ENCODE results near the gene L3HYPDH. TPM values are rescaled to one million over a fixed set of nuclear protein-coding genes. Genes with fewer than 3 reads are reported as not detected.

L3HYPDH gene
- total and polyA plus RNA-seq, 2 of the 13 experiments (the other 11 are each of a cell fraction or from before 2014, with no cell fraction given): 30.5 to 36.6 TPM

- no peak overlapping the region for H3K4me2 ChIP-seq (ENCODE audit: low read depth, low read length)
- WGBS (ENCODE audit: low lambda C conversion rate): 100% methylated on average over 1 of the region's 1 CpG
- CTCF ChIA-PET (ENCODE audit: low intra/inter-chr PET ratio, low total read pairs): no interaction called here
- no peak for TF ChIP-seq HNRNPLL (IDR thresholded peaks at IDR 0.05; ENCODE audit: low read depth, low read length, poor library complexity, severe bottlenecking)
- no peak for TF ChIP-seq ZNF777 (CRISPR knock-in tag; IDR thresholded peaks at IDR 0.05)
- TF ChIP-seq ARHGAP35 (CRISPR knock-in tag; IDR thresholded peaks at IDR 0.05; ENCODE audit: borderline replicate concordance): no peak
- TF ChIP-seq LBX2 (CRISPR knock-in tag; IDR thresholded peaks at IDR 0.05; ENCODE audit: borderline replicate concordance): no peak
- TF ChIP-seq KDM6A (CRISPR knock-in tag; IDR thresholded peaks at IDR 0.05; ENCODE audit: low read depth): no peak
- TF ChIP-seq ZNF496 (CRISPR knock-in tag; IDR thresholded peaks at IDR 0.05; ENCODE audit: insufficient replicate concordance): no peak
- no peak for TF ChIP-seq CHD2 (IDR thresholded peaks at IDR 0.05; ENCODE audit: low read depth, low read length)
- in situ Hi-C loops (cut with HindIII; ENCODE audit: extremely low pct_ligation_motif_present, low pct_unique_long_range_greater_than_20kb) (no loop called here), intact Hi-C loops (cut with micrococcal nuclease; ENCODE audit: unreplicated experiment) (no loop called here)
- no peaks in the 10 kb centered on the region for H3K27me3 ChIP-seq (ENCODE audit: control insufficient read depth in 1 of 2, insufficient read depth in 2 of 2, low read length in 2 of 2)
- H3K4me3 ChIP-seq (replicated peaks in 1 of 3; ENCODE audit: insufficient read depth in 1 of 3, low read depth in 2 of 3, low read length in 3 of 3): no peak overlapping the region
- H3K36me3 ChIP-seq (replicated peaks in 1 of 2; ENCODE audit: control insufficient read depth in 1 of 2, insufficient read depth in 2 of 2, low read length in 2 of 2): no peaks in the 10 kb centered on the region
- no peak overlapping the region for H3K27ac ChIP-seq (ENCODE audit: extremely low read length, insufficient read depth, low read length)
- no peaks in the 10 kb centered on the region for H3K9me3 ChIP-seq (ENCODE audit: low read length)
- DNase-seq (ENCODE audit: low spot score) (no peak), ATAC-seq (no peak), FAIRE-seq (no peak)
- H4K20me1 ChIP-seq (ENCODE audit: insufficient read depth, low read length): no peaks in the 10 kb centered on the region
- H3K9ac ChIP-seq (ENCODE audit: insufficient read depth, low read depth, low read length): no peak overlapping the region
- H2AFZ ChIP-seq (ENCODE audit: low read length): no peak overlapping the region
- no TSS peak for BruUV-seq (replicated peaks)
- no peaks in the 10 kb centered on the region for H3K79me2 ChIP-seq (ENCODE audit: insufficient read depth, low read length)
- no peaks in the 10 kb centered on the region for H3K4me1 ChIP-seq (ENCODE audit: insufficient read depth, low read length)
- POLR2A ChIA-PET: no interaction called here
These were observed 46.0 kb downstream of the L3HYPDH start for GRCh38 chr14:59438195-59438647.

GRCh38 chr14:59435987-59436386 lies 48.2 kb downstream of the L3HYPDH start:
- ATAC-seq (no peak), DNase-seq (ENCODE audit: low spot score) (no peak), FAIRE-seq (no peak)
- Histone ChIP-seq H3K4me1 (ENCODE audit: insufficient read depth, low read length) (no peaks in the 10 kb centered on the region), H3K9me3 (ENCODE audit: low read length) (no peaks in the 10 kb centered on the region), H3K27ac (ENCODE audit: extremely low read length, insufficient read depth, low read length) (no peak overlapping the region), H3K36me3 (replicated peaks in 1 of 2; ENCODE audit: control insufficient read depth in 1 of 2, insufficient read depth in 2 of 2, low read length in 2 of 2) (no peaks in the 10 kb centered on the region), H3K9ac (ENCODE audit: insufficient read depth, low read depth, low read length) (no peak overlapping the region), H3K27me3 (ENCODE audit: control insufficient read depth in 1 of 2, insufficient read depth in 2 of 2, low read length in 2 of 2) (no peaks in the 10 kb centered on the region), H3K4me3 (replicated peaks in 1 of 3; ENCODE audit: insufficient read depth in 1 of 3, low read depth in 2 of 3, low read length in 3 of 3) (no peak overlapping the region), H3K79me2 (ENCODE audit: insufficient read depth, low read length) (no peaks in the 10 kb centered on the region), H4K20me1 (ENCODE audit: insufficient read depth, low read length) (no peaks in the 10 kb centered on the region), H2AFZ (ENCODE audit: low read length) (no peak overlapping the region), H3K4me2 (ENCODE audit: low read depth, low read length) (no peak overlapping the region)
- POLR2A ChIA-PET: no interaction called here
- CTCF ChIA-PET (ENCODE audit: low intra/inter-chr PET ratio, low total read pairs): no interaction called here
- no TSS peak for BruUV-seq (replicated peaks)
- in situ Hi-C loops (cut with HindIII; ENCODE audit: extremely low pct_ligation_motif_present, low pct_unique_long_range_greater_than_20kb): no loop called here
- WGBS (ENCODE audit: low lambda C conversion rate): 100% methylated on average over 1 of the region's 1 CpG
- intact Hi-C loops (cut with micrococcal nuclease; ENCODE audit: unreplicated experiment): no loop called here
- no peak for TF ChIP-seq ZNF747 (CRISPR knock-in tag; IDR thresholded peaks at IDR 0.05; ENCODE audit: borderline replicate concordance)
- no peak for TF ChIP-seq SMARCC2 (IDR thresholded peaks at IDR 0.05)
- no peak for TF ChIP-seq ZNF136 (CRISPR knock-in tag; IDR thresholded peaks at IDR 0.05; ENCODE audit: low read depth)
- no peak for TF ChIP-seq IRF1 (CRISPR knock-in tag; IDR thresholded peaks at IDR 0.05; ENCODE audit: low read depth)
- no peak for TF ChIP-seq HOXA3 (CRISPR knock-in tag; IDR thresholded peaks at IDR 0.05)
- TF ChIP-seq HMG20B (CRISPR knock-in tag; conservative IDR thresholded peaks at IDR 0.05): no peak
- no peak for TF ChIP-seq POGK (CRISPR knock-in tag; conservative IDR thresholded peaks at IDR 0.05)
- no peak for TF ChIP-seq FOXP1 (IDR thresholded peaks at IDR 0.05)
- no peak for TF ChIP-seq FOXP1 (CRISPR knock-in tag; IDR thresholded peaks at IDR 0.05)
- no peak for TF ChIP-seq ZBTB7B (CRISPR knock-in tag; IDR thresholded peaks at IDR 0.05)
- TF ChIP-seq CREBL2 (CRISPR knock-in tag; IDR thresholded peaks at IDR 0.05; ENCODE audit: borderline replicate concordance): no peak
- no peak for TF ChIP-seq ZNF232 (CRISPR knock-in tag; IDR thresholded peaks at IDR 0.05; ENCODE audit: borderline replicate concordance)
